Measurements from ENCODE around the gene NMBR.

Gene NMBR

GRCh38 chr6:142178129-142178528, 31.2 kb upstream of the NMBR start:
- Histone ChIP-seq H3K4me3 (ENCODE audit: low read depth, low read length) (no peak overlapping the region), H3K36me3 (replicated peaks) (no peaks in the 10 kb centered on the region), H3K27me3 (replicated peaks) (no peaks in the 10 kb centered on the region), H3K27ac (no peak overlapping the region)
- no peak for DNase-seq
- no peak for TF ChIP-seq CTCF (IDR thresholded peaks at IDR 0.05; ENCODE audit: low read depth, low read length, missing control alignments)
- in situ Hi-C loops (cut with HindIII; ENCODE audit: low pct_ligation_motif_present, low sequenced_read_pairs): no loop called here

GRCh38 chr6:142174703-142175102, 27.8 kb upstream of the NMBR start:
- in situ Hi-C loops (cut with HindIII; ENCODE audit: low pct_ligation_motif_present, low sequenced_read_pairs): no loop called here
- H3K27me3 ChIP-seq (replicated peaks): no peaks in the 10 kb centered on the region
- H3K36me3 ChIP-seq (replicated peaks): peaks cover 5% of the 10 kb centered on the region
- H3K4me3 ChIP-seq (ENCODE audit: low read depth, low read length): no peak overlapping the region
- no peak for DNase-seq
- H3K27ac ChIP-seq: no peak overlapping the region
- TF ChIP-seq CTCF (IDR thresholded peaks at IDR 0.05; ENCODE audit: low read depth, low read length, missing control alignments): no peak

GRCh38 chr6:142173980-142174379, 27.1 kb upstream of the NMBR start:
- no peak for DNase-seq
- H3K36me3 ChIP-seq (replicated peaks): peaks cover 5% of the 10 kb centered on the region
- H3K4me3 ChIP-seq (ENCODE audit: low read depth, low read length): no peak overlapping the region
- TF ChIP-seq CTCF (IDR thresholded peaks at IDR 0.05; ENCODE audit: low read depth, low read length, missing control alignments): no peak
- H3K27me3 ChIP-seq (replicated peaks): no peaks in the 10 kb centered on the region
- no peak overlapping the region for H3K27ac ChIP-seq
- in situ Hi-C loops (cut with HindIII; ENCODE audit: low pct_ligation_motif_present, low sequenced_read_pairs): no loop called here

- no peak for TF ChIP-seq CTCF (IDR thresholded peaks at IDR 0.05; ENCODE audit: low read depth, low read length, missing control alignments)
Observed at GRCh38 chr6:142172758-142173157, 25.8 kb upstream of the NMBR start.

GRCh38 chr6:142171351-142171750, 24.4 kb upstream of the NMBR start:
- H3K27me3 ChIP-seq (replicated peaks): no peaks in the 10 kb centered on the region
- TF ChIP-seq CTCF (IDR thresholded peaks at IDR 0.05; ENCODE audit: low read depth, low read length, missing control alignments): no peak
- DNase-seq: no peak
- no peak overlapping the region for H3K27ac ChIP-seq
- H3K36me3 ChIP-seq (replicated peaks): peaks cover 11% of the 10 kb centered on the region
- in situ Hi-C loops (cut with HindIII; ENCODE audit: low pct_ligation_motif_present, low sequenced_read_pairs): no loop called here
- H3K4me3 ChIP-seq (ENCODE audit: low read depth, low read length): no peak overlapping the region

More at GRCh38 chr6:142172758-142173157, 25.8 kb upstream of the NMBR start:
- in situ Hi-C loops (cut with HindIII; ENCODE audit: low pct_ligation_motif_present, low sequenced_read_pairs): no loop called here
- no peak for DNase-seq
- Histone ChIP-seq H3K36me3 (replicated peaks) (peaks cover 5% of the 10 kb centered on the region), H3K27me3 (replicated peaks) (no peaks in the 10 kb centered on the region), H3K4me3 (ENCODE audit: low read depth, low read length) (no peak overlapping the region), H3K27ac (no peak overlapping the region)

- TF ChIP-seq CTCF (IDR thresholded peaks at IDR 0.05; ENCODE audit: low read depth, low read length, missing control alignments): no peak
- no peak for DNase-seq
- H3K36me3 ChIP-seq (replicated peaks): peaks cover 11% of the 10 kb centered on the region
- H3K27me3 ChIP-seq (replicated peaks): no peaks in the 10 kb centered on the region
- in situ Hi-C loops (cut with HindIII; ENCODE audit: low pct_ligation_motif_present, low sequenced_read_pairs): no loop called here
- H3K4me3 ChIP-seq (ENCODE audit: low read depth, low read length): no peak overlapping the region
- H3K27ac ChIP-seq: no peak overlapping the region
Observed at GRCh38 chr6:142167486-142167885, 20.6 kb upstream of the NMBR start.
